Smooth muscle cell (in vitro differentiated cells): ENCODE measurements around the gene ZNF662. TPM values are rescaled to one million over a fixed set of nuclear protein-coding genes. Genes with fewer than 3 reads are reported as not detected.
"Not testable (repeated sequence)": the region's sequence is repeated elsewhere in the genome, so short reads cannot be mapped to it uniquely, and the experiment has no call there.

Experiments used
- DNase-seq: peaks from one replicate; lab custom pipeline; 2025; ENCODE audit not compliant: unreplicated experiment; lab: John Stamatoyannopoulos, UW
- H2AFZ ChIP-seq: fragments of 200-600 bp; sonication (generic); 2 replicates; pipeline ENCODE4 v1.6.0; 2016; ENCODE audit warnings: antibody characterized with exemption, low read depth, mild to moderate bottlenecking
- H3F3A ChIP-seq: fragments of 200-600 bp; sonication (generic); 2 replicates; pipeline ENCODE4 v1.6.0; 2017; ENCODE audit warnings: antibody characterized with exemption, low read depth
- H3K27ac ChIP-seq: fragments of 200-600 bp; sonication (generic); 2 replicates; pipeline ENCODE4 v1.5.1; 2016; ENCODE audit warnings: low read depth, mild to moderate bottlenecking
- H3K27me3 ChIP-seq: fragments of 200-600 bp; sonication (generic); 2 replicates; pipeline ENCODE4 v1.6.1; 2016; ENCODE audit warnings: low read depth, mild to moderate bottlenecking
- H3K36me3 ChIP-seq: fragments of 200-600 bp; sonication (generic); 2 replicates; pipeline ENCODE4 v1.5.1; 2016; ENCODE audit warnings: low read depth
- H3K4me1 ChIP-seq: fragments of 200-600 bp; sonication (generic); 2 replicates; pipeline ENCODE4 v1.5.1; 2016; ENCODE audit warnings: low read depth
- H3K4me2 ChIP-seq: fragments of 200-600 bp; sonication (generic); 2 replicates; pipeline ENCODE4 v1.6.0; 2016; ENCODE audit warnings: mild to moderate bottlenecking
- H3K4me3 ChIP-seq: fragments of 200-600 bp; sonication (generic); 2 replicates; pipeline ENCODE4 v1.5.1; 2016; ENCODE audit warnings: mild to moderate bottlenecking
- H3K79me2 ChIP-seq: fragments of 200-600 bp; sonication (generic); 2 replicates; pipeline ENCODE4 v1.6.0; 2016; ENCODE audit warnings: low read depth, mild to moderate bottlenecking
- H3K9ac ChIP-seq: fragments of 200-600 bp; sonication (generic); 2 replicates; pipeline ENCODE4 v1.6.0; 2016; ENCODE audit warnings: low read depth
- H3K9me3 ChIP-seq: fragments of 200-600 bp; sonication (generic); replicated peaks from 2 replicates; pipeline ENCODE4 v1.5.1; 2016; ENCODE audit warnings: low read depth
- H4K20me1 ChIP-seq: fragments of 200-600 bp; sonication (generic); 2 replicates; pipeline ENCODE4 v1.6.0; 2016; ENCODE audit warnings: low read depth
- WGBS: methylation state at CpG from one replicate; pipeline ENCODE4 v1.1.7; 2016; ENCODE audit warnings: low lambda C conversion rate; 5-methylcytosine and 5-hydroxymethylcytosine counted together
- polyA plus RNA-seq: library from polyadenylated mRNA; unstranded; fragments of >200 nt; fragmentation: Nextera tagmentation; extraction: Ambion mirVana; gene quantifications from 2 replicates; pipeline ENCODE4 v1.2.1, GENCODE V29; 2016
- total RNA-seq: library from RNA; depleted of rRNA; stranded (reverse); fragments of >200 nt; gene quantifications from 2 replicates; pipeline ENCODE4 v1.2.3, GENCODE V29; 2014
- TF ChIP-seq, protein P1 (sequence below): fragments of 200-600 bp; sonication (generic); IDR thresholded peaks from 2 replicates; pipeline ENCODE4 v1.5.1; 2017; ENCODE audit warnings: borderline replicate concordance, mild to moderate bottlenecking, antibody characterized with exemption; ENCODE audit not compliant: insufficient read depth, poor library complexity, severe bottlenecking

The ZNF662 gene
- total and polyA plus RNA-seq, 2 experiments from 2014 or later = 1.6 TPM; not detected in 1

DNA sequence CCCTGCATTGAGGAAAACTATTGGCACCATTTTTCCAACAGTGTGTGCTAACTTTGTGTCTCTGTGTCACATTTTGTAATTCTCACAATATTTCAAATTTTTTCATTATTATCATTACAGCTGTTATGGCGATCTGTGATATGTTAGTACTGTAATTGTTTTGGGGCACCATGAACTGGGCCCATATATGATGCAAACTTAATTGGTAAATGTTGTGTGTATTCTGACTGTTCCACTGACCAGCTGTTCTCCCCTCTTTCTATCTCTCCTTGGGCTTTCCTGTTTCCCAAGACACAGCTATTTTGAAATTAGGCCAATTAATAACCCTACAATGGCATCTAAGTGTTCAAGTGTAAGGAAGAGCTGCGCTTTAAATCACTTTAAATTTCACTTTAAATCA is 28.1 kb upstream of the ZNF662 start:
- Histone ChIP-seq H2AFZ (no peak overlapping the region), H3K79me2 (no peaks in the 10 kb centered on the region), H3K27me3 (no peaks in the 10 kb centered on the region), H3K36me3 (no peaks in the 10 kb centered on the region), H3F3A (no peaks in the 10 kb centered on the region), H4K20me1 (no peaks in the 10 kb centered on the region), H3K4me3 (no peak overlapping the region), H3K4me2 (no peak overlapping the region), H3K27ac (no peak overlapping the region), H3K4me1 (no peaks in the 10 kb centered on the region), H3K9me3 (no peaks in the 10 kb centered on the region), H3K9ac (no peak overlapping the region)
- 89% methylated on average over 2 of the region's 2 CpGs for WGBS
- TF ChIP-seq, protein P1, sequence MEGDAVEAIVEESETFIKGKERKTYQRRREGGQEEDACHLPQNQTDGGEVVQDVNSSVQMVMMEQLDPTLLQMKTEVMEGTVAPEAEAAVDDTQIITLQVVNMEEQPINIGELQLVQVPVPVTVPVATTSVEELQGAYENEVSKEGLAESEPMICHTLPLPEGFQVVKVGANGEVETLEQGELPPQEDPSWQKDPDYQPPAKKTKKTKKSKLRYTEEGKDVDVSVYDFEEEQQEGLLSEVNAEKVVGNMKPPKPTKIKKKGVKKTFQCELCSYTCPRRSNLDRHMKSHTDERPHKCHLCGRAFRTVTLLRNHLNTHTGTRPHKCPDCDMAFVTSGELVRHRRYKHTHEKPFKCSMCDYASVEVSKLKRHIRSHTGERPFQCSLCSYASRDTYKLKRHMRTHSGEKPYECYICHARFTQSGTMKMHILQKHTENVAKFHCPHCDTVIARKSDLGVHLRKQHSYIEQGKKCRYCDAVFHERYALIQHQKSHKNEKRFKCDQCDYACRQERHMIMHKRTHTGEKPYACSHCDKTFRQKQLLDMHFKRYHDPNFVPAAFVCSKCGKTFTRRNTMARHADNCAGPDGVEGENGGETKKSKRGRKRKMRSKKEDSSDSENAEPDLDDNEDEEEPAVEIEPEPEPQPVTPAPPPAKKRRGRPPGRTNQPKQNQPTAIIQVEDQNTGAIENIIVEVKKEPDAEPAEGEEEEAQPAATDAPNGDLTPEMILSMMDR = no peak
- no peak for DNase-seq

DNA sequence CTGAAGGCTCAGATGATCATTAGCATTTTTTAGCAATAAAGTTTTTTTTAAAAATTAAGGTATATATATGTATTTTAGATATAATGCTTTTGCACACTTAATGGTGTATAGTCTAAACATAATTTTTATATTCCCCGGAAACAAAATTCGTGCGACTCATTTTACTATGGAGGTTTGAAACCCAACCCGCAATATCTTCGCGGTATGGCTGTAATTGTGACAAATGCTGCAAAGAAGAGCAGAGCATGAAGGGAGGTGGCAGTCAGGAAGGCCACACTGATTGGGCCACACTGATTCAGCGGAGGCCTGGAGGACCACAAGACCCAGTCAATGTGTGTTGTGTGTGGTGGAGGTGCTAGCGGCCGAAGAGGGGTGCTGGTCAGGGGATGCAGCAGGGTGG is 25.8 kb upstream of the ZNF662 start:
- Histone ChIP-seq H4K20me1 (no peaks in the 10 kb centered on the region), H3K27ac (no peak overlapping the region), H3K9me3 (no peaks in the 10 kb centered on the region), H3K4me1 (no peaks in the 10 kb centered on the region), H3K79me2 (no peaks in the 10 kb centered on the region), H3F3A (no peaks in the 10 kb centered on the region), H3K27me3 (no peaks in the 10 kb centered on the region), H3K4me3 (peak overlapping the region; percentile 67), H3K9ac (peak overlapping the region; percentile 39), H2AFZ (no peak overlapping the region), H3K36me3 (no peaks in the 10 kb centered on the region), H3K4me2 (peak overlapping the region; percentile 95)
- TF ChIP-seq, protein P1 = no peak
- WGBS = 93% methylated on average over 9 of the region's 9 CpGs
- DNase-seq = no peak

DNA sequence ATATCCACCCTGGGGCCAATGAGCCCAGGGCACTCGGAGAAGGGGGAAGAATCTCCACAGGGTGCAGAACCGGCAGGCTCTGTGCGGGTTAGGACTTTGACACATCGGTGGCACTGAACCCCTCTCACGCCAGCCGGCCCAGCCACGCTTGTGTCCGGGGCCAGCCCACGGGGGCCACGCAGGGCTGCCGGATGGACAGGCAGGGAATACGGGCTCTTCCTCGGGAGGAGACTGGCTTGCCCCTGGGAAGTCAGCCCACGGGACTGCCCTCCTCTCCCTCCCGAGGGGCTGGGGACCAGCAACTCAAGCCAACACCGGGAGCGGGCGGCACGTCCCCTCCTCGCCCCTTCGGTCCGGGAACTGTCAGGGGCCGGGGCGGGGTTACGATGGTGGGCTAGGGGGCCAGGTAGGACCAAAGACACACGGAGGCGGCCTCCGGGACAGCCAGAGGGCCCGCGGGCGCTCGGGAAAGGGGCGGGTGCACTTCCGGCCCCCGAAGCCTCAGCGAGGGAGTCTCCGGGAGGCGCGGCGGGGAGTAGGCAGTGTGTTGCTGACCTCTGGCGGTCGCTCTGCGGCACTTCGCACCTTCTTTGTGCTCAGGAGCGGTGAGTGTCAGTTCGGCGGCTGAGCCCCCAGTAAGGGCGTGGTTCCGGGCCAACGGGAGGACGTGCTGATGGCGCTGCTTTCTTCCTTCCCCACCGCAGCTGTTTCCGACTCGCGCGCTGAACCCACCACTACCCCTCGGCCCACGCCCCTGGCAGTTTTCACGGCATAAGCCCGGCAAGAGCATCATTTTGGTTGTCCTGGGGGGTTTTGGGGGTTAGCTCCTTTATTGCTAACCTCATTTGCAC is 25.1 kb upstream of the ZNF662 start:
- Histone ChIP-seq H3K4me1 (no peaks in the 10 kb centered on the region), H3K27ac (no peak overlapping the region), H3K4me3 (peak overlapping the region; percentile 67), H3K9ac (peak overlapping the region; percentile 54), H3F3A (no peaks in the 10 kb centered on the region), H3K27me3 (no peaks in the 10 kb centered on the region), H4K20me1 (no peaks in the 10 kb centered on the region), H3K4me2 (peak overlapping the region; percentile 95), H3K9me3 (no peaks in the 10 kb centered on the region), H3K36me3 (no peaks in the 10 kb centered on the region), H3K79me2 (no peaks in the 10 kb centered on the region), H2AFZ (peak overlapping the region; percentile 91)
- TF ChIP-seq, protein P1 = peak; percentile 75
- 13% methylated on average over 53 of the region's 61 CpGs for WGBS
- DNase-seq = peak; percentile 38

DNA sequence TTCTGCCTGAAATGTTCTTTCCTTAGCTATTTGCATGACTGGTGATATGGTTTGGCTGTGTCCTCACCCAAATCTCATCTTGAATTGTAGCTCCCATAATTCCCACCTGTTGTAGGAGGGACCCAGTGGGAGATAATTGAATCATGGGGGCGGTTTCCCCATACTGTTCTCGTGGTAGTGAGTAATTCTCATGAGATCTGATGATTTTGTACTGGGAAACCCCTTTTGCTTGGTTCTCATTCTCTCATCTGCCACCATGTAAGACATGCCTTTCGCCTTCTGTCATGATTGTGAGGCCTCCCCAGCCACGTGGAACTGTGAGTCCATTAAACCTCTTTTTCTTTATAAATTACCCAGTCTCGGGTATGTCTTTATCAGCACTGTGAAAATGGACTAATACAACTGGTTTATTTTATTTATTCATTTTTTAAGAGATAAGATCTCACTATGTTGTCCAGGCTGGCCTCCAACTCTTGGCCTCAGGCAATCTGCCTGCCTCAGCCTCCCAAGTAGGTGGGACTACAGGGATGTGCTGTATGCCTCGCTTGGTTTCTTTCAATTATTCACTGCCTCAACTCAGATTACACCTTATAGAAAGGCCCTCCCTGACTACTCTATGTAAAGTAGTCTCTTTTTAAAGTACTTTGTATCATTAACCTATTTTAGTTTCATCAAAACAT is 22.6 kb upstream of the ZNF662 start:
- not testable (repeated sequence) for H3K36me3 ChIP-seq, H2AFZ ChIP-seq, H3F3A ChIP-seq, H3K27ac ChIP-seq, H3K4me1 ChIP-seq, H3K4me2 ChIP-seq, H3K4me3 ChIP-seq, H3K27me3 ChIP-seq, H4K20me1 ChIP-seq, H3K9me3 ChIP-seq, H3K9ac ChIP-seq, DNase-seq, H3K79me2 ChIP-seq
- WGBS = 93% methylated on average over 6 of the region's 6 CpGs
